HepG2 (cell line): ENCODE measurements around the gene STK32B. TPM values are rescaled to one million over a fixed set of nuclear protein-coding genes. Genes with fewer than 3 reads are reported as not detected.

Source experiments
- ATAC-seq: fragments of 200-7000 bp; cut with Tn5 transposase; 3 replicates; pipeline ENCODE4 v1.9.1; 2020; ENCODE audit warnings: mild to moderate bottlenecking, moderate library complexity
- BruUV-seq: library from RNA; stranded (reverse); fragments of 400-500 nt; replicated peaks from 2 replicates; lab custom pipeline; 2021; lab: Mats Ljungman, UMichigan
- CTCF ChIA-PET: fragments of 300-600 bp; formaldehyde crosslinking; extraction: SDS; loops from one replicate; lab custom pipeline; 2021; ENCODE audit warnings: low total read pairs, inconsistent platforms, low intra/inter-chr PET ratio; lab: Yijun Ruan, JAX
- POLR2A ChIA-PET: fragments of 350-600 bp; sonication (Branson Sonifier 250); formaldehyde crosslinking; loops from one replicate; lab custom pipeline; 2020; ENCODE audit warnings: antibody characterized with exemption, inconsistent platforms; lab: Yijun Ruan, JAX
- DNase-seq: peaks from one replicate; pipeline ENCODE4 v3.0.0-alpha.2; 2015; ENCODE audit warnings: low spot score
- FAIRE-seq: peaks from 3 replicates; lab custom pipeline; 2011; peaks lifted over from hg19 to GRCh38; lab: Jason Lieb, UNC
- H2AFZ ChIP-seq: one replicate; pipeline ENCODE4 v1.6.1; 2011; ENCODE audit warnings: low read length, inconsistent platforms
- H3K27ac ChIP-seq: fragments of 300-600 bp; 3 replicates; pipeline ENCODE4 v1.8.0; 2011; ENCODE audit warnings: mixed run types, mild to moderate bottlenecking, mixed read lengths, low read length, inconsistent platforms; ENCODE audit not compliant: insufficient read depth; ENCODE audit errors: extremely low read length
- H3K27me3 ChIP-seq, 2 experiments: fragments of 200-600 bp in 1 of 2; 2 replicates in 1 of 2; 3 replicates in 1 of 2; pipeline versions ENCODE4 v1.6.0 to v1.8.0; 2011; ENCODE audit warnings: low read length in 2 of 2, mild to moderate bottlenecking in 2 of 2, moderate library complexity in 2 of 2, inconsistent platforms in 1 of 2; ENCODE audit not compliant: insufficient read depth in 2 of 2, control insufficient read depth in 1 of 2
- H3K36me3 ChIP-seq, 2 experiments: fragments of 200-600 bp in 1 of 2; replicated peaks in 1 of 2; 2 replicates in 1 of 2; 3 replicates in 1 of 2; pipeline versions ENCODE4 v1.5.1 to v1.8.0; 2011; ENCODE audit warnings: low read length in 2 of 2, inconsistent platforms in 1 of 2; ENCODE audit not compliant: insufficient read depth in 2 of 2, control insufficient read depth in 1 of 2
- H3K4me1 ChIP-seq: 2 replicates; pipeline ENCODE4 v1.5.1; 2012; ENCODE audit warnings: low read length, inconsistent platforms; ENCODE audit not compliant: insufficient read depth
- H3K4me2 ChIP-seq: 2 replicates; pipeline ENCODE4 v1.6.0; 2011; ENCODE audit warnings: low read depth, low read length, inconsistent platforms
- H3K4me3 ChIP-seq, 3 experiments: fragments of 200-600 bp in 1 of 3; sonication (generic), shearing (Covaris generic) in 1 of 3; replicated peaks in 1 of 3; 2 replicates each; pipeline ENCODE4 v1.5.1; 2011 to 2016; ENCODE audit warnings: low read length in 3 of 3, inconsistent platforms in 2 of 3, low read depth in 2 of 3, mild to moderate bottlenecking in 2 of 3, control low read depth in 1 of 3, mixed read lengths in 1 of 3; ENCODE audit not compliant: insufficient read depth in 1 of 3
- H3K79me2 ChIP-seq: one replicate; pipeline ENCODE4 v1.6.1; 2011; ENCODE audit warnings: low read length, inconsistent platforms; ENCODE audit not compliant: insufficient read depth
- H3K9ac ChIP-seq: 2 replicates; pipeline ENCODE4 v1.6.0; 2011; ENCODE audit warnings: mild to moderate bottlenecking, low read depth, low read length, inconsistent platforms; ENCODE audit not compliant: insufficient read depth
- H3K9me3 ChIP-seq: 2 replicates; pipeline ENCODE4 v1.5.1; 2012; ENCODE audit warnings: mild to moderate bottlenecking, low read length
- H4K20me1 ChIP-seq: 2 replicates; pipeline ENCODE4 v1.6.0; 2011; ENCODE audit warnings: inconsistent platforms, mild to moderate bottlenecking, low read length, moderate library complexity; ENCODE audit not compliant: insufficient read depth
- GATAD1 ChIP-seq: IDR thresholded peaks from 2 replicates; pipeline ENCODE4 v1.6.1; 2016; ENCODE audit warnings: missing genetic modification reagents, missing compliant biosample characterization
- HNRNPUL1 ChIP-seq: fragments of 200-400 bp; formaldehyde crosslinking; IDR thresholded peaks from 2 replicates; pipeline ENCODE4 v1.6.1; 2017; ENCODE audit warnings: low read depth, mild to moderate bottlenecking, low read length, moderate library complexity
- HOXA9 ChIP-seq: sonication (generic); formaldehyde crosslinking; IDR thresholded peaks from 2 replicates; pipeline ENCODE4 v1.8.1; 2022; ENCODE audit warnings: missing genetic modification reagents, mild to moderate bottlenecking, moderate library complexity, borderline replicate concordance
- ISX ChIP-seq: sonication (generic); formaldehyde crosslinking; conservative IDR thresholded peaks from 2 replicates; pipeline ENCODE4 v1.5.0; 2020; ENCODE audit warnings: missing genetic modification reagents
- MED13 ChIP-seq: sonication (generic); formaldehyde crosslinking; IDR thresholded peaks from 2 replicates; pipeline ENCODE4 v1.5.0; 2020; ENCODE audit warnings: missing genetic modification reagents
- MYPOP ChIP-seq: sonication (generic); formaldehyde crosslinking; IDR thresholded peaks from 2 replicates; pipeline ENCODE4 v1.8.1; 2023; ENCODE audit warnings: mild to moderate bottlenecking, moderate library complexity, missing genetic modification reagents
- RARA ChIP-seq: IDR thresholded peaks from 2 replicates; pipeline ENCODE4 v1.6.1; 2016; ENCODE audit warnings: missing genetic modification reagents, missing compliant biosample characterization
- ZNF121 ChIP-seq: sonication (generic); formaldehyde crosslinking; IDR thresholded peaks from 2 replicates; pipeline ENCODE4 v1.5.0; 2020; ENCODE audit warnings: mild to moderate bottlenecking, missing genetic modification reagents
- ZNF773 ChIP-seq: sonication (generic); formaldehyde crosslinking; IDR thresholded peaks from 2 replicates; pipeline ENCODE4 v1.4.0; 2020; ENCODE audit warnings: missing genetic modification reagents, borderline replicate concordance
- ZNF782 ChIP-seq: sonication (generic); formaldehyde crosslinking; IDR thresholded peaks from 2 replicates; pipeline ENCODE4 v1.4.0; 2020; ENCODE audit warnings: missing genetic modification reagents, mild to moderate bottlenecking, borderline replicate concordance
- WGBS: methylation state at CpG from one replicate; pipeline ENCODE4 v1.1.6; 2017; ENCODE audit warnings: low lambda C conversion rate; 5-methylcytosine and 5-hydroxymethylcytosine counted together
- in situ Hi-C: cut with HindIII; loops from 2 replicates; pipeline ENCODE4 v1.10.0; 2017; ENCODE audit warnings: low pct_unique_long_range_greater_than_20kb; ENCODE audit not compliant: extremely low pct_ligation_motif_present
- intact Hi-C: fragments of 100-400 bp; cut with micrococcal nuclease; formaldehyde crosslinking; loops from one replicate; pipeline ENCODE4 v1.10.0; 2022; ENCODE audit not compliant: unreplicated experiment
- polyA plus RNA-seq, 8 experiments: library from polyadenylated mRNA; depleted of rRNA in 3 of 8; stranded (reverse) in 7 of 8; unstranded in 1 of 8; fragments of >200 nt; fragmentation: Illumina TruSeq in 4 of 8; extraction: Trizol in 4 of 8; gene quantifications; 2 replicates each; pipeline versions ENCODE4 v1.2.1 to v1.2.3, GENCODE V29; 2011 to 2016; ENCODE audit warnings: low read depth in 4 of 8, missing spikeins in 1 of 8, mixed read lengths in 1 of 8; ENCODE audit not compliant: insufficient read depth in 1 of 8
- total RNA-seq, 5 experiments: library from RNA; depleted of rRNA; stranded (reverse); fragments of >200 nt; fragmentation: Illumina TruSeq; extraction: Trizol; gene quantifications; 2 replicates each; pipeline ENCODE4 v1.2.3, GENCODE V29; 2016; ENCODE audit warnings: low read depth in 1 of 5

STK32B gene
- total and polyA plus RNA-seq, 2 of the 13 experiments (the other 11 are each of a cell fraction or from before 2014, with no cell fraction given): not detected

GRCh38 chr4:5421416-5421815 is 370.1 kb downstream of the STK32B start:
- H4K20me1 ChIP-seq: no peaks in the 10 kb centered on the region
- H3K4me1 ChIP-seq: no peaks in the 10 kb centered on the region
- no peak overlapping the region for H3K4me2 ChIP-seq
- ATAC-seq (no peak), FAIRE-seq (no peak), DNase-seq (no peak)
- ChIA-PET CTCF (no interaction called here), POLR2A (no interaction called here)
- intact Hi-C loops (no loop called here), in situ Hi-C loops (no loop called here)
- H3K9me3 ChIP-seq: peaks cover 15% of the 10 kb centered on the region
- no peaks in the 10 kb centered on the region for H3K36me3 ChIP-seq
- no peak overlapping the region for H2AFZ ChIP-seq
- no peaks in the 10 kb centered on the region for H3K79me2 ChIP-seq
- BruUV-seq: no TSS peak
- WGBS: 15% methylated on average over 2 of the region's 3 CpGs
- no peak overlapping the region for H3K27ac ChIP-seq
- TF ChIP-seq ISX (CRISPR knock-in tag): no peak
- H3K4me3 ChIP-seq: no peak overlapping the region
- no peak overlapping the region for H3K9ac ChIP-seq
- no peaks in the 10 kb centered on the region; a peak in 2 of 5 replicates for H3K27me3 ChIP-seq

GRCh38 chr4:5422195-5422594 is 370.9 kb downstream of the STK32B start:
- POLR2A ChIA-PET: no interaction called here
- H3K27ac ChIP-seq: no peak overlapping the region
- WGBS: 2% methylated on average over 2 of the region's 2 CpGs

More at GRCh38 chr4:5422195-5422594, 370.9 kb downstream of the STK32B start:
- Histone ChIP-seq H3K4me3 (no peak overlapping the region), H3K9ac (no peak overlapping the region), H3K36me3 (no peaks in the 10 kb centered on the region), H4K20me1 (no peaks in the 10 kb centered on the region), H3K4me1 (no peaks in the 10 kb centered on the region), H3K4me2 (no peak overlapping the region), H3K79me2 (no peaks in the 10 kb centered on the region), H2AFZ (no peak overlapping the region), H3K9me3 (peaks cover 9% of the 10 kb centered on the region), H3K27me3 (no peaks in the 10 kb centered on the region; a peak in 2 of 5 replicates)
- TF ChIP-seq ZNF773 (no peak), MED13 (no peak), GATAD1 (CRISPR knock-in tag) (no peak), ZNF782 (CRISPR knock-in tag) (no peak), HOXA9 (CRISPR knock-in tag) (no peak), ZNF121 (CRISPR knock-in tag) (no peak), RARA (CRISPR knock-in tag) (no peak), MYPOP (CRISPR knock-in tag) (no peak), HNRNPUL1 (no peak)
- ATAC-seq: no peak
- in situ Hi-C loops (no loop called here), intact Hi-C loops (no loop called here)
- CTCF ChIA-PET: no interaction called here
- BruUV-seq: no TSS peak
- no peak for DNase-seq
- no peak for FAIRE-seq
